Neural crest cell (in vitro differentiated cells): Measurements from ENCODE around the gene RAP2A. TPM values are rescaled to one million over a fixed set of nuclear protein-coding genes. Genes with fewer than 3 reads are reported as not detected.

ENCODE experiments used
- DNase-seq: peaks from one replicate; pipeline ENCODE4 v3.0.0; 2021; ENCODE audit warnings: low read depth, mixed read lengths, low spot score
- H3K27ac Mint-ChIP-seq: one replicate; pipeline ENCODE4 v1.8.0; 2021; ENCODE audit warnings: mild to moderate bottlenecking, mixed read lengths; ENCODE audit not compliant: unreplicated experiment
- H3K27me3 Mint-ChIP-seq: 2 replicates; pipeline ENCODE4 v1.8.0; 2021; ENCODE audit warnings: low read depth, mild to moderate bottlenecking, mixed read lengths
- H3K36me3 Mint-ChIP-seq: 2 replicates; pipeline ENCODE4 v1.8.0; 2021; ENCODE audit warnings: low read depth, mild to moderate bottlenecking, mixed read lengths
- H3K4me1 Mint-ChIP-seq: 2 replicates; pipeline ENCODE4 v1.8.0; 2021; ENCODE audit warnings: mixed read lengths
- H3K4me3 Mint-ChIP-seq: one replicate; pipeline ENCODE4 v1.8.0; 2021; ENCODE audit warnings: mild to moderate bottlenecking, mixed read lengths
- H3K9me3 Mint-ChIP-seq: 2 replicates; pipeline ENCODE4 v1.8.0; 2021; ENCODE audit warnings: mixed read lengths
- CTCF ChIP-seq: fragments of 200-600 bp; sonication (generic); conservative IDR thresholded peaks from 2 replicates; pipeline ENCODE4 v1.5.0; 2021; ENCODE audit warnings: antibody characterized with exemption, mild to moderate bottlenecking
- total RNA-seq: library from RNA; stranded (reverse); gene quantifications from 2 replicates; pipeline ENCODE4 v1.2.1, GENCODE V29; 2021

Gene RAP2A
- total RNA-seq, 1 donor from 2014 or later, result 47.2 TPM

- Mint-ChIP-seq H3K27ac (no peak overlapping the region), H3K9me3 (peaks cover 5% of the 10 kb centered on the region)
- no peak for TF ChIP-seq CTCF
Measured at GRCh38 chr13:97495678-97496077, 61.7 kb downstream of the RAP2A start.

GRCh38 chr13:97496511-97496910 is 62.5 kb downstream of the RAP2A start:
- Mint-ChIP-seq H3K27me3 (no peaks in the 10 kb centered on the region), H3K4me1 (no peaks in the 10 kb centered on the region), H3K9me3 (no peaks in the 10 kb centered on the region), H3K36me3 (no peaks in the 10 kb centered on the region), H3K27ac (no peak overlapping the region), H3K4me3 (no peak overlapping the region)
- DNase-seq, result no peak
- no peak for TF ChIP-seq CTCF

More at GRCh38 chr13:97495678-97496077, 61.7 kb downstream of the RAP2A start:
- Mint-ChIP-seq H3K4me3 (no peak overlapping the region), H3K4me1 (no peaks in the 10 kb centered on the region), H3K36me3 (peaks cover 5% of the 10 kb centered on the region), H3K27me3 (no peaks in the 10 kb centered on the region)
- no peak for DNase-seq

- Mint-ChIP-seq H3K27me3 (no peaks in the 10 kb centered on the region), H3K36me3 (no peaks in the 10 kb centered on the region), H3K27ac (no peak overlapping the region), H3K4me1 (no peaks in the 10 kb centered on the region), H3K4me3 (no peak overlapping the region), H3K9me3 (no peaks in the 10 kb centered on the region)
- no peak for TF ChIP-seq CTCF
- no peak for DNase-seq
Measured at GRCh38 chr13:97497400-97497799, 63.4 kb downstream of the RAP2A start.

GRCh38 chr13:97498419-97498818 is 64.5 kb downstream of the RAP2A start:
- no peak for DNase-seq
- no peak for TF ChIP-seq CTCF
- Mint-ChIP-seq H3K9me3 (no peaks in the 10 kb centered on the region), H3K4me3 (no peak overlapping the region), H3K4me1 (no peaks in the 10 kb centered on the region), H3K27ac (no peak overlapping the region), H3K27me3 (no peaks in the 10 kb centered on the region), H3K36me3 (no peaks in the 10 kb centered on the region)

- H3K36me3 Mint-ChIP-seq, result no peaks in the 10 kb centered on the region
- no peak overlapping the region for H3K4me3 Mint-ChIP-seq
- no peaks in the 10 kb centered on the region for H3K27me3 Mint-ChIP-seq
- no peak overlapping the region for H3K27ac Mint-ChIP-seq
- no peaks in the 10 kb centered on the region for H3K4me1 Mint-ChIP-seq
- H3K9me3 Mint-ChIP-seq, result no peaks in the 10 kb centered on the region
- no peak for TF ChIP-seq CTCF
- no peak for DNase-seq
Measured at GRCh38 chr13:97499181-97499580, 65.2 kb downstream of the RAP2A start.

- H3K4me1 Mint-ChIP-seq, result peaks cover 5% of the 10 kb centered on the region
- no peaks in the 10 kb centered on the region for H3K36me3 Mint-ChIP-seq
- no peak overlapping the region for H3K27ac Mint-ChIP-seq
- DNase-seq, result no peak
- no peak overlapping the region for H3K4me3 Mint-ChIP-seq
- no peaks in the 10 kb centered on the region for H3K27me3 Mint-ChIP-seq
- TF ChIP-seq CTCF, result no peak
- H3K9me3 Mint-ChIP-seq, result no peaks in the 10 kb centered on the region
Measured at GRCh38 chr13:97502181-97502580, 68.2 kb downstream of the RAP2A start.
